ENCODE data around the gene ADGRG1. TPM values are rescaled to one million over a fixed set of nuclear protein-coding genes. Genes with fewer than 3 reads are reported as not detected.

Gene ADGRG1
- total RNA-seq, 1 donor from 2014 or later: 13.9 TPM

Other genes with a start within 250 kb of the ADGRG1 start
- gene CCL17, start 223.9 kb upstream of the ADGRG1 start, total RNA-seq: not detected in 2 replicates
- 68.9 and 72.0 TPM in 2 replicates for gene CIAPIN1, start 181.2 kb upstream of the ADGRG1 start, total RNA-seq
- gene COQ9, start 181.2 kb upstream of the ADGRG1 start, total RNA-seq: 29.1 TPM in 2 replicates
- 53.7 and 58.0 TPM in 2 replicates for gene POLR2C, start 166.0 kb upstream of the ADGRG1 start, total RNA-seq
- gene DOK4, start 142.1 kb upstream of the ADGRG1 start, total RNA-seq: 25.5 and 28.4 TPM in 2 replicates
- gene CCDC102A, start 92.1 kb upstream of the ADGRG1 start, total RNA-seq: 7.8 and 8.8 TPM in 2 replicates
- gene ADGRG5, start 86.0 kb upstream of the ADGRG1 start, total RNA-seq: 0.09 and 0.12 TPM in 2 replicates
- not detected in 2 replicates for gene ADGRG3, start 39.7 kb downstream of the ADGRG1 start, total RNA-seq
- gene DRC7, start 66.2 kb downstream of the ADGRG1 start, total RNA-seq: not detected in 2 replicates
- 21.1 and 28.6 TPM in 2 replicates for gene KATNB1, start 107.1 kb downstream of the ADGRG1 start, total RNA-seq
- 80.4 and 96.9 TPM in 2 replicates for gene KIFC3, start 173.9 kb downstream of the ADGRG1 start, total RNA-seq